Activated naive CD8-positive, alpha-beta T cell treated with anti-CD3 and anti-CD28 coated beads, Interleukin-2, amount 10 ng/mL, durations not matched to agents 7 days and 5 days (primary cell): ENCODE results near the gene SFTPB. TPM values are rescaled to one million over a fixed set of nuclear protein-coding genes. Genes with fewer than 3 reads are reported as not detected.
"Not testable (repeated sequence)": the region's sequence is repeated elsewhere in the genome, so short reads cannot be mapped to it uniquely, and the experiment has no call there.

Experiments
- ATAC-seq: fragments of 150-1000 bp; cut with Tn5 transposase; one replicate; pipeline ENCODE4 v1.10.0; 2021; ENCODE audit warnings: low read depth, moderate library complexity
- POLR2A ChIA-PET: fragments of 350-600 bp; sonication (Branson Sonifier 250); formaldehyde crosslinking; loops from one replicate; lab custom pipeline; 2021; ENCODE audit warnings: antibody characterized with exemption; lab: Charles Lee
- DNase-seq: peaks from one replicate; pipeline ENCODE4 v3.0.0; 2021
- H3K27ac Mint-ChIP-seq: one replicate; pipeline ENCODE4 v1.8.0; 2022; ENCODE audit warnings: mild to moderate bottlenecking, mixed read lengths
- H3K27me3 Mint-ChIP-seq: one replicate; pipeline ENCODE4 v1.8.0; 2022; ENCODE audit warnings: mild to moderate bottlenecking, moderate library complexity, mixed read lengths
- H3K36me3 Mint-ChIP-seq: one replicate; pipeline ENCODE4 v1.8.0; 2021; ENCODE audit warnings: mild to moderate bottlenecking, mixed read lengths
- H3K4me1 Mint-ChIP-seq: one replicate; pipeline ENCODE4 v1.8.0; 2021; ENCODE audit warnings: mixed read lengths
- H3K4me3 Mint-ChIP-seq: one replicate; pipeline ENCODE4 v1.8.0; 2022; ENCODE audit warnings: mild to moderate bottlenecking, moderate library complexity, mixed read lengths
- H3K9me3 Mint-ChIP-seq: one replicate; pipeline ENCODE4 v1.8.0; 2021; ENCODE audit warnings: mixed read lengths
- total RNA-seq, 2 experiments: library from RNA; stranded (reverse); gene quantifications; one replicate each; pipeline ENCODE4 v1.2.3, GENCODE V29; 2021

Gene SFTPB
- total RNA-seq, 2 experiments from 2014 or later: not detected

DNA sequence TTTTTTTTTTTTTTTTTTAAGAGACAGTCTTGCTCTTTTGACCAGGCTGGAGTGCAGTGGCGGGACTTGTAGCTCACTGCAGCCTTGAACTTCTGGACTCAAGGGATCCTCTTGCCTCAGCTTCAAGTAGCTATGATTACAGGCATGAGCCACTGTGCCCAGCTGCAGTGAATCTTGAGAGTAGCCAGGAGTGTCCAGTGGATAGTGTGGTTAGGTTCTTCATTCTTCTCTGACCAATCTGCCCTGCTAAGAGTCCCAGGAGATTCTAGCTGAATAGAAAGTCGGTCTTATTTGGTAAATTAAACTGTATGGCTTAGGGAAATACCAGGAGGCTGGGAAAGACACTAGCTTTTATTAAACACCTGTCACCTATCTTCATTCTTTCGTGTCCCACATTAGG is 36.7 kb downstream of the SFTPB start:
- no peaks in the 10 kb centered on the region for H3K9me3 Mint-ChIP-seq

DNA sequence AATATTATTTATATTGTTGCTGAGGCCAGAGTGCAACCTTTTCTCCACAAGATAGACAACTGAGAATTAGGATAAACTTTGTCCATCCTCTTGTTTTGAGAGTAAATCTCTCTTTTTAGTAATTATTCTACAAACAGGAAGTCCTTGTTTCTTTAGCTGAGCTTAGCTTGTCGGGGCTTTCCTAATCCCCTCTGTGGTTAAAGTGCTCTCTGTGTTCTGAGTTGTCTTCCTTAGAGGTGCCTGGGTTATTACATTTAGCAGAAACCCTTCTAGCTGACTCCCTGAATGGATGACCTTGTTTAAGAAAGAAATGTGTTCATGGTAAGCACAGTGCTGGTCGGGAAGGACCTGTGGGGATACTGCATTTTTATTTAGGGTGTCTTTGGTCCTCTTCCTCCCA is 39.3 kb downstream of the SFTPB start:
- Mint-ChIP-seq H3K36me3 (peaks cover 42% of the 10 kb centered on the region), H3K27me3 (no peaks in the 10 kb centered on the region), H3K4me1 (peaks cover 12% of the 10 kb centered on the region), H3K4me3 (no peak overlapping the region), H3K27ac (peak overlapping the region; percentile 68), H3K9me3 (no peaks in the 10 kb centered on the region)
- ATAC-seq (peak; percentile 88), DNase-seq (no peak)
- POLR2A ChIA-PET: interaction anchor here (0.7 to 1.2 kb wide), 2 partner anchors 68 to 171 kb away, joined by 3 read pairs; partner anchors contain the start of gene GGCX

More for the DNA sequence above, 36.7 kb downstream of the SFTPB start:
- ATAC-seq (no peak), DNase-seq (no peak)
- peaks cover 14% of the 10 kb centered on the region for H3K4me1 Mint-ChIP-seq
- H3K27me3 Mint-ChIP-seq: no peaks in the 10 kb centered on the region
- peaks cover 35% of the 10 kb centered on the region for H3K36me3 Mint-ChIP-seq
- H3K4me3 Mint-ChIP-seq: no peak overlapping the region
- no peak overlapping the region for H3K27ac Mint-ChIP-seq
- POLR2A ChIA-PET: no interaction called here

DNA sequence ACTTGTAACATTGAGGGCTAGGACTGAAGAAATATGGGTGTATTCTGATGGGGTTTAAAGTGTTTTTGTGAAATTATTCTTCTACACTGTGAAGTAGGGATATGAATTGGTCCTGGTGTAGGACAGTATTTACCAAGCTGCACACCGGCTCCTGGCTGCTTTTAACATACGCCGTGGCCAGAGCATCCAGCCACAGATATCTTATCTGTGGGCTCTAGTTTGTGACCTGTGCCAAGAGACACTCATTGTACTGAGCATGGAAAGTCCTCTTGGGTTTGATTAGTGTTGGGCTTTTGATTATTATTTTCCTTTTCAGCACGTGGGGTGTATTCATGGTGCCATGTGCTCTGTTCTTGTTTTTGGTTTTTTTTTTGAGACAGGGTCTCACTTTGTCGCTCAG is 44.0 kb downstream of the SFTPB start:
- Mint-ChIP-seq H3K9me3 (no peaks in the 10 kb centered on the region), H3K27ac (no peak overlapping the region), H3K36me3 (peaks cover 35% of the 10 kb centered on the region), H3K4me3 (no peak overlapping the region), H3K4me1 (peaks cover 13% of the 10 kb centered on the region), H3K27me3 (no peaks in the 10 kb centered on the region)
- no peak for DNase-seq
- POLR2A ChIA-PET: no interaction called here
- ATAC-seq: no peak

DNA sequence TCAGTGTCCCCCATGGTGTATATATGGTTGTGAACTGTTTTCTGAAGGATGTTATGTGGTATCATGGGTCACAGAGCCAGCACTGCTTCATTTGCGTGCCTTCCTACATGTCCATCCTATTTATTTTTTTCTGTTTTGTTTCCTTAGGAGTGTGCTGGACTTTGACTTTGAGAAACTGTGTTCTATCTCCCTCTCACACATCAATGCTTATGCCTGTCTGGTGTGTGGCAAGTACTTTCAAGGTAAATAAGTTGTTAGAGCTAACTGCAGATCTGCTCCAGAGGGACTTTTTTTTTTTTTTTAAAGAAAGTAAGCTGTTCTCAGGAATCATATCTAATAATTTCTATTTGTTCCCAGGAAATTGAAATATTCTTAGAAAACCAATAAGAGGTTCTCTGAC is 46.7 kb downstream of the SFTPB start:
- POLR2A ChIA-PET: interaction anchor here (1.2 to 2.0 kb wide), 3 partner anchors 10 to 37 kb away, joined by 3 to 8 read pairs (median 8); partner anchors contain the start of genes C2orf68 and VAMP5
- ATAC-seq (no peak), DNase-seq (peak; percentile 5)
- Mint-ChIP-seq H3K36me3 (peaks cover 26% of the 10 kb centered on the region), H3K27ac (no peak overlapping the region), H3K9me3 (no peaks in the 10 kb centered on the region), H3K4me1 (peaks cover 20% of the 10 kb centered on the region), H3K4me3 (no peak overlapping the region), H3K27me3 (no peaks in the 10 kb centered on the region)

DNA sequence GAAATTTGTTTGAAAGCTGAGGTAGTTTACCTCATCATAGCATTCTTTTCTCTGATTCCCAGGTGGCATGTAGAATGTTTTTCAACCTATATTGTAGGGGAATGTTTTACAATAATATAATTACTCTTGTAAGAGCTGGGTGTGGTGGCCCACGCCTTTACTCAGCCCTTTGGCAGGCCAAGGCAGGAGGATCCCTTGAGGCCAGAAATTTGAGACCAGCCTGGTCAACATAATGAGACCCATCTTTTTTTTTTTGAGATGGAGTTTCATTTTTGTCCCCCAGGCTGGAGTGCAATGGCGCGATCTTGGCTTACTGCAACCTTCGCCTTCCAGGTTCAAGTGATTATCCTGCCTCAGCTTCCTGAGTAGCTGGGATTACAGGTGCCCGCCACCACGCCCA is 48.4 kb downstream of the SFTPB start:
- no peak overlapping the region for H3K4me3 Mint-ChIP-seq
- H3K27me3 Mint-ChIP-seq: no peaks in the 10 kb centered on the region
- H3K9me3 Mint-ChIP-seq: no peaks in the 10 kb centered on the region
- H3K36me3 Mint-ChIP-seq: peaks cover 15% of the 10 kb centered on the region
- no peak overlapping the region for H3K27ac Mint-ChIP-seq
- POLR2A ChIA-PET: interaction anchor here (0.5 to 2.0 kb wide), 2 partner anchors 36 to 281 kb away, joined by 4 to 8 read pairs; partner anchors contain the start of gene VAMP5
- ATAC-seq (no peak), DNase-seq (no peak)
- peaks cover 20% of the 10 kb centered on the region for H3K4me1 Mint-ChIP-seq

DNA sequence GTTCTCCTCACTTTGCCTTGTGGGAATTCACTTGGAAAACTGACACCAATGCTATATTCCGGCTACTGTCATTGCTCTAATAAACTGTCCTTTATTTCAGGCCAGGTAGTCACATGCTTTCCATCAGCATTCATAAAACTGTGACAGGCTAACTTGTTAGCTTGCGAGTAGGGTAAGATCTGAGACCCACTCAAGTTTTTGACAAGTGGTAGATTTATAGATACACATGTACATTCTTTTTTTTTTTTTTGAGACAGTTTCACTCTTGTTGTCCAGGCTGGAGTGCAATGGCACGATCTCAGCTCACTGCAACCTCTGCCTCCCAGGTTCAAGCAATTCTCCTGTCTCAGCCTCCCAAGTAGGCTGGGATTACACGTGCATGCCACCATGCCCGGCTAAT is 50.3 kb downstream of the SFTPB start:
- not testable (repeated sequence) for H3K9me3 Mint-ChIP-seq, DNase-seq, H3K36me3 Mint-ChIP-seq, H3K27me3 Mint-ChIP-seq, ATAC-seq
- peaks cover 16% of the 10 kb centered on the region for H3K4me1 Mint-ChIP-seq
- peak overlapping the region; percentile 34 for H3K27ac Mint-ChIP-seq
- POLR2A ChIA-PET: interaction anchor here (0.7 to 3.2 kb wide), 4 partner anchors 11 to 477 kb away, joined by 4 to 17 read pairs (median 7); partner anchors contain the start of gene RNF181
- peak overlapping the region; percentile 97 for H3K4me3 Mint-ChIP-seq

DNA sequence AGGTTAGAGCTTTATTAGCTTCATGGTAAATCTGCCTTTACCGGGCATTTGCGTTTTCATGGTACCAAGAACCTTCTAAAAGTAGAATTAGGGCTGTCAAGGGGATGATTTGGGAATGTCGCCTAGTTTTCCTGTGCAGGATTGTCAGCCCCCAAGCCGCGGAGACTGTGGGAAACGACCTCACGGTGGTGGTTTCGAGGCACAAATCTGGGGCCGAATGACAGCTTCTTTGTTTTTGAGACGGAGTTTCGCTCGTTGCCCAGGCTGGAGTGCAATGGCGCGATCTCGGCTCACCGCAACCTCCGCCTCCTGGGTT is 52.6 kb downstream of the SFTPB start:
- ATAC-seq: no peak
- POLR2A ChIA-PET: interaction anchor here (0.6 to 3.2 kb wide), 6 partner anchors 12 to 90 kb away, joined by 3 to 17 read pairs (median 4); partner anchors contain the start of gene RNF181
- Mint-ChIP-seq H3K27ac (peak overlapping the region; percentile 97), H3K4me3 (peak overlapping the region; percentile 97), H3K27me3 (no peaks in the 10 kb centered on the region), H3K36me3 (peaks cover 2% of the 10 kb centered on the region), H3K4me1 (peaks cover 19% of the 10 kb centered on the region), H3K9me3 (no peaks in the 10 kb centered on the region)
- no peak for DNase-seq

DNA sequence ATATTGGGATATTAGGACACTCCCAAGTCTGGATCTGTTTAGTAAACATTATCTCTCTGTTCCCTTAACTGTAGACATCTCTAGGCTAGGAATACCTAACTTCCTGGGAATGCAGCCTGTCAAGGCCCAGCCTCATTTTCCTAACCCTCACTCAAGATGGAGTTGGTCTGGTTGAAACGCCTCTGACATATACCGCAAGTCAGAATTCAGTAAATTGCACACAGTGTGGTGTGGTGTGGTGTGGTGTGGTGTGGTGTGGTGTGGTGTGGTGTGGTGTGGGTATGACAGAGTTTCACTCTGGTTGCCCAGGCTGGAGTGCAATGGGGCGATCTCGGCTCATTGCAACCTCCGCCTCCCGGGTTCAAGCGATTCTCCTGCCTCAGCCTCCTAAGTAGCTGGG is 53.2 kb downstream of the SFTPB start:
- not testable (repeated sequence) for H3K27ac Mint-ChIP-seq, H3K9me3 Mint-ChIP-seq, H3K27me3 Mint-ChIP-seq, ATAC-seq, H3K4me3 Mint-ChIP-seq, DNase-seq, H3K36me3 Mint-ChIP-seq
- POLR2A ChIA-PET: interaction anchor here (1.5 to 3.2 kb wide), 2 partner anchors 11 to 78 kb away, joined by 5 to 8 read pairs; no protein-coding TSS in a partner anchor
- H3K4me1 Mint-ChIP-seq: peaks cover 24% of the 10 kb centered on the region

DNA sequence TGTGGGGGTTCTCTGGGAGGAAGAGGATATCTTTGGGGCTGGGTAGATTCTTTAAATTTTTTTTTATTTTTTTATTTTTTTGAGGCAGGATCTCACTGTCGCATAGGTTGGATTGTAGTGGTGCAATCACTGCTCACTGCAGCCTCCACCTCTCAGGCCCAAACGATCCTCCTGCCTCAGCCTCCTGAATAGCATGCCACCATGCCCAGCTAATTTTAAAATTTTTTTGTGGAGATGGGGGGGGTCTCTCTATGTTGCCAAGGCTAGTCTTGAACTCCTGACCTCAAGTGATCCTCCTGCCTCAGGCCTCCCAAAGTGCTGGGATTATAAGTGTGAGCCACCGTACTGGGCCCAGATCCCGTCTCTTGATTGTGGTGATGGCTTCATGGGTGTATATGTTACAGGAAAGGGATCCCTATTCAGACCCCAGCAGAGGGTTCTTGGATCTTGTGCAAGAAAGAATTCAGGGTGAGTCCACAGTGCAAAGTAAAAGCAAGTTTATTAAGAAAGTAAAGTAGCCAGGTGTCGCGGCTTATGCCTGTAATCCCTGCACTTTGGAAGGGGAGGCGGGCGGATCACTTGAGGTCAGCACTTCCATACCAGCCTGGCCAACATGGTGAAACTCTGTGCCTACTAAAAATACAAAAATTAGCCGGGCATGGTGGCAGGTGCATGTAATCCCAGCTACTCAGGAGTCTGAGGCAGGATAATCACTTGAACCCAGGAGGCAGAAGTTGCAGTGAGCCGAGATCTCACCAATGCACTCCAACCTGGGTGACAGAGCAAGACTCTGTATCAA is 54.1 kb downstream of the SFTPB start:
- H3K4me3 Mint-ChIP-seq: no peak overlapping the region
- H3K27ac Mint-ChIP-seq: no peak overlapping the region
- H3K9me3 Mint-ChIP-seq: no peaks in the 10 kb centered on the region
- H3K27me3 Mint-ChIP-seq: no peaks in the 10 kb centered on the region
- H3K4me1 Mint-ChIP-seq: peaks cover 22% of the 10 kb centered on the region
- POLR2A ChIA-PET: no interaction called here
- ATAC-seq: no peak
- peaks cover 5% of the 10 kb centered on the region for H3K36me3 Mint-ChIP-seq
- no peak for DNase-seq

DNA sequence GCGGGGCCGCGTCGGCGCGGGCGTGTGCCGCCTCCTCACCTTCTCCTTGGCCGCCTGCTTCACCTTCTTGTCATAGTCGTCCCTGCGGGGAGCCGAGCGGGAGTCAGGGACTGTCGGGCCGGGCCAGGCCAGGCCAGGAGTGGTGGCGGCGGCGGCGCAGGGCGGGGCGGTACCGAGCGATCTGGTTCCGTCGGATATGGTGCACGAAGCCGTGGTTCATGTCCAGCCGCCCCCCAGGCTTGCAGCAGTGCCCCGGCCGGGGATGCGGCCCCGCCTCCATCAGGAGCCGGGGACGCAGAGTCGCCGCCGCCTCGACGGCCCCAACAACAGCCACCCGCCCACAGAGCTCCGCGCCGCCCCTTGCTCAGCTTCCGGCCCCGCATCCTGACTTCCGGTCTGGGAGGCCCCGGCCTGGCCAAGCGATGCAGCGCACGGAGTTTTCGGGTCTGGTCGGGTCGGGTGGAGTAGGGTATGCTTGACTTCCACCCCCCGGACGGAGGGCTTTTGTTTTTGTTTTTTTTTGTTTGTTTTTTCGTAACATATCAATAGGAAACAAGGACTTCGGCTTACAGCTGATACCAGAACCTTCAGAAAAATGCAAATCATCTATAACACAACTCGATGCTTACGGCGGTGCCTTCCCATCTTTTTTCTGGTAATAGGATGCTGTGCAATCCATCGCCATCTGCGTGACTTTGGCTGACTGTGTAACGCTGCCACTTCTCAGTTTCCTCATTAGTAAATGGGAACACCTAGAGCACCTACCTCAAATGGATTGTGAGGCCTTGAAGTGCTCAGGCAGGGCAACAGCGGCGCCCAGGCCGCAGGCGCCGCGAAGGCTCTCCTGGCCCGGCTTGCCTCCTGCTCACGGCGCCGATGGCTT is 56.1 kb downstream of the SFTPB start, which contains the start of gene C2orf68:
Gene C2orf68, minus strand, starts transcription at position 362 of the 883 bp plus-strand sequence. Its CDS starts 82 bp downstream, at position 280.
- H3K27me3 Mint-ChIP-seq: no peaks in the 10 kb centered on the region

DNA sequence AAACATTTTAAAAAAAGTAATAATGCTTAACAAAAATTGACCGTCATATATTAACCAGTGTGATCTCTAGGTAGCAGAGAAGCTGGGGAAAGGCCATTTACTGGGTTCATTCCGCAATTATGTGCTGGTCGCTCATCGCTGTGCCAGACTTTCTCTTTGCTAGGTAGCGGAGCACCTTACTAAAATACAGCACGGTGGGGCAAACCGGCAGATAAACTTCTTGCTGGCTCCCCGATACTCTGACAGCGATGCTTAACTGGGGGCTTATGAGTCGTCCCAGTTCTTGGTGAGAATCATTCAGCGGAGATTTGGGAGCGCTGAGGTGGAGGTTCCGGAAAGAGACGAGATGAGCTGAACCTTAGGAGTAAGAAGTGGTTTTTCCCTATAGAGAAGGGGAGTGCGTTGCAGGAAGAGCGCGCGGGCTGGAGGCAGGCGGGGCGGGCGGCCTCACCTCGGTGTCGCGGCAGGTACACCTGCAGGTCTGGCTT is 56.7 kb downstream of the SFTPB start:
- H3K4me1 Mint-ChIP-seq: peaks cover 10% of the 10 kb centered on the region
- ATAC-seq: peak; percentile 5
- H3K27ac Mint-ChIP-seq: peak overlapping the region; percentile 95
- no peaks in the 10 kb centered on the region for H3K9me3 Mint-ChIP-seq
- peaks cover 8% of the 10 kb centered on the region for H3K36me3 Mint-ChIP-seq
- H3K4me3 Mint-ChIP-seq: peak overlapping the region; percentile 100
- no peaks in the 10 kb centered on the region for H3K27me3 Mint-ChIP-seq
- no peak for DNase-seq
- POLR2A ChIA-PET: interaction anchor here (0.5 to 4.1 kb wide), 14 partner anchors 8 to 72 kb away, joined by 3 to 37 read pairs (median 4); partner anchors contain the start of genes GGCX, MAT2A, RNF181 and TMEM150A

More for the DNA sequence above, 56.1 kb downstream of the SFTPB start, which contains the start of gene C2orf68:
- Mint-ChIP-seq H3K9me3 (no peaks in the 10 kb centered on the region), H3K36me3 (peaks cover 8% of the 10 kb centered on the region), H3K4me1 (peaks cover 10% of the 10 kb centered on the region), H3K27ac (peak within 1 kb of the TSS; percentile 95), H3K4me3 (peak within 1 kb of the TSS; percentile 100)
- POLR2A ChIA-PET: interaction anchor here (0.5 to 4.1 kb wide), 16 partner anchors 9 to 318 kb away, joined by 3 to 37 read pairs (median 4); partner anchors contain the start of genes GGCX, MAT2A, RNF181 and TMEM150A
- ATAC-seq (peak; percentile 69), DNase-seq (peak; percentile 89)
